Kidney (tissue), 14 donors: Measurements from ENCODE around the gene KRT13. TPM values are rescaled to one million over a fixed set of nuclear protein-coding genes. Genes with fewer than 3 reads are reported as not detected.
A peak's percentile ranks its signal among the peaks of the same experiment; 100 is the strongest.

Experiments used
- DNase-seq, 5 donors: peaks; one replicate each; pipeline ENCODE4 v3.0.0-alpha.2; 2013 to 2020
- FAIRE-seq: peaks from 2 replicates; lab custom pipeline; 2012; peaks lifted over from hg19 to GRCh38; lab: Jason Lieb, UNC
- H3K27ac ChIP-seq, 2 donors: one replicate each; pipeline ENCODE4 v1.7.0; 2013; ENCODE audit warnings: low read depth in 2 of 2, low read length in 2 of 2, inconsistent platforms in 1 of 2
- H3K27me3 ChIP-seq: one replicate; pipeline ENCODE4 v1.7.1; 2013; ENCODE audit warnings: low read length, inconsistent platforms; ENCODE audit not compliant: control insufficient read depth, insufficient read depth
- H3K36me3 ChIP-seq, 3 donors: one replicate each; pipeline versions ENCODE4 v1.7.0 to v1.7.1; 2013; ENCODE audit warnings: low read length in 3 of 3, control low read depth in 1 of 3, inconsistent platforms in 1 of 3; ENCODE audit not compliant: insufficient read depth in 3 of 3, control insufficient read depth in 2 of 3
- H3K4me1 ChIP-seq, 3 donors: one replicate each; pipeline versions ENCODE4 v1.7.0 to v1.7.1; 2013; ENCODE audit warnings: low read length in 3 of 3, inconsistent platforms in 1 of 3, low read depth in 1 of 3; ENCODE audit not compliant: control insufficient read depth in 2 of 3, insufficient read depth in 2 of 3
- H3K4me3 ChIP-seq, 3 donors: one replicate each; pipeline versions ENCODE4 v1.7.0 to v1.8.1; 2013; ENCODE audit warnings: low read length in 3 of 3, control low read depth in 1 of 3, inconsistent platforms in 1 of 3
- H3K9ac ChIP-seq, 3 donors: one replicate each; pipeline versions ENCODE4 v1.7.0 to v1.7.1; 2013; ENCODE audit warnings: low read length in 3 of 3, control low read depth in 1 of 3, inconsistent platforms in 1 of 3
- H3K9me3 ChIP-seq, 3 donors: one replicate each; pipeline versions ENCODE4 v1.7.0 to v1.7.1; 2013; ENCODE audit warnings: low read length in 3 of 3, control low read depth in 1 of 3, inconsistent platforms in 1 of 3; ENCODE audit not compliant: control insufficient read depth in 2 of 3, insufficient read depth in 1 of 3
- intact Hi-C: fragments of 100-400 bp; cut with DNase I; formaldehyde crosslinking; loops from one replicate; pipeline ENCODE4 v1.11.1; 2022
- polyA plus RNA-seq: library from polyadenylated mRNA; stranded (reverse); fragments of 350-450 nt; fragmentation: Illumina TruSeq; extraction: RNeasy Lipid Tissue Mini Kit (QIAGEN cat#74804); gene quantifications from one replicate; pipeline ENCODE4 v1.2.3, GENCODE V29; 2014; ENCODE audit warnings: low read depth, low replicate concordance; ENCODE audit not compliant: insufficient read depth
- total RNA-seq: library from RNA; stranded (reverse); fragmentation: NEBNext Ultra II Directional; extraction: Animal tissue kit (Norgen Biotek cat#: 25700); gene quantifications from one replicate; pipeline ENCODE4 v1.2.1, GENCODE V29; 2021
- TF ChIP-seq, protein P1 (sequence below): IDR thresholded peaks from 3 replicates; pipeline ENCODE4 v1.5.1; 2012; ENCODE audit warnings: mild to moderate bottlenecking, moderate library complexity, borderline replicate concordance; ENCODE audit not compliant: insufficient read depth; ENCODE audit errors: extremely low read depth
- donor health status: control.
- donor health status: control.
- donor health status: control.
- donor health status: control.
- donor health status: control.
- donor health status: DM: yes; HTN: yes; CAD: no.
- donor health status: Normal renal cell carcinoma (clear cell type).

Gene KRT13
- total and polyA plus RNA-seq, 2 donors from 2014 or later, result not detected

DNA sequence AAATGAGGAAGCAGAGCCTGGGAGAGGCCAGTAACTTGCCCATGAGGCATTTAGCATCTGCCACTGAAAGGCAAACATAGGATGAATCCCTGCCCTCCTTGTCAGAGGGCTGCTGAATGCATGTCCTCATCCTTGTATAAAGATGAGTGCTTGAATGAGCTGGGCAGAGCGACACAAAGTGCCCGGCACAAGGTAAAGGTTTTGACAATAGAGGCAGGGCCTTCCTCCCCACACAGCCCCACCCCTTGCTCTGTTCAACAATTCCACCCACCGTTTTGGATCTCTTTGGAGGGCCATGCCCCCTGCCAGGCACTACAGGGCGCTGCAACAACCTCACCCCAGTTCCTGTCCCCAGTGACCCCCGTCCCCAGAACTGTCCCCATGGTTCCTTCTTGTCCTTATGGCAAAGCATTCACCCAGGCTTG, 24.1 kb upstream of the KRT13 start:
- no peak for DNase-seq
- Histone ChIP-seq H3K27ac (peak overlapping the region; percentile 56 to 58), H3K27me3 (no peaks in the 10 kb centered on the region), H3K4me3 (no peak overlapping the region), H3K4me1 (peaks cover 0 to 7% (median 0%) of the 10 kb centered on the region in 3 donors), H3K9me3 (no peaks in the 10 kb centered on the region), H3K36me3 (no peaks in the 10 kb centered on the region), H3K9ac (no peak overlapping the region)
- TF ChIP-seq, protein P1, sequence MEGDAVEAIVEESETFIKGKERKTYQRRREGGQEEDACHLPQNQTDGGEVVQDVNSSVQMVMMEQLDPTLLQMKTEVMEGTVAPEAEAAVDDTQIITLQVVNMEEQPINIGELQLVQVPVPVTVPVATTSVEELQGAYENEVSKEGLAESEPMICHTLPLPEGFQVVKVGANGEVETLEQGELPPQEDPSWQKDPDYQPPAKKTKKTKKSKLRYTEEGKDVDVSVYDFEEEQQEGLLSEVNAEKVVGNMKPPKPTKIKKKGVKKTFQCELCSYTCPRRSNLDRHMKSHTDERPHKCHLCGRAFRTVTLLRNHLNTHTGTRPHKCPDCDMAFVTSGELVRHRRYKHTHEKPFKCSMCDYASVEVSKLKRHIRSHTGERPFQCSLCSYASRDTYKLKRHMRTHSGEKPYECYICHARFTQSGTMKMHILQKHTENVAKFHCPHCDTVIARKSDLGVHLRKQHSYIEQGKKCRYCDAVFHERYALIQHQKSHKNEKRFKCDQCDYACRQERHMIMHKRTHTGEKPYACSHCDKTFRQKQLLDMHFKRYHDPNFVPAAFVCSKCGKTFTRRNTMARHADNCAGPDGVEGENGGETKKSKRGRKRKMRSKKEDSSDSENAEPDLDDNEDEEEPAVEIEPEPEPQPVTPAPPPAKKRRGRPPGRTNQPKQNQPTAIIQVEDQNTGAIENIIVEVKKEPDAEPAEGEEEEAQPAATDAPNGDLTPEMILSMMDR, result no peak
- intact Hi-C loops, result no loop called here
- FAIRE-seq, result no peak

DNA sequence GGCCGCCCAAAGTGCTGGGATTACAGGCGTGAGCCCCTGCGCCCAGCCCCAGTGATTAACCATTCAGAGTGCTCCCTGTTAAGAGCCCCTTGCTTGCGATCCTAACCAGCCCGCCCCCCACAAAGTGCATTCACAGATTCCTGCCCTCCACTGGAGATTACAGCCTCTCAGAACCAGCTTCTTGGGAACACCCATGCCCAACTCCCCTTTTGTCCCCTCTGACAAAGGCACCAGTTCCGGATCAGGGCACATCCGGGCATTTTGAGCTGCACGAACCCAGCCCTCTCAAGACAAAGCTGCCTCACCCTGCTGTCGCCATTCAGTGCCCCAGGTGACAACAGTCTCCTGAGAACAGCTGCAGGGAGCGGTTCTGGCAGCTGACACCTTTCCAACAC, 23.5 kb upstream of the KRT13 start:
- intact Hi-C loops, result no loop called here

GRCh38 chr17:41527063-41528023, 21.9 kb upstream of the KRT13 start:
- Histone ChIP-seq H3K36me3 (peaks cover 0 to 4% (median 0%) of the 10 kb centered on the region in 3 donors), H3K9ac (peak overlapping the region; percentile 15 to 61 (median 42)), H3K27ac (peak overlapping the region; percentile 40 to 76), H3K4me1 (peaks cover 0 to 7% (median 3%) of the 10 kb centered on the region in 3 donors), H3K4me3 (peak overlapping the region; percentile 32 to 56 (median 45)), H3K27me3 (no peaks in the 10 kb centered on the region), H3K9me3 (no peaks in the 10 kb centered on the region)
- intact Hi-C loops, result no loop called here
- FAIRE-seq (no peak), DNase-seq (peak; percentile 36 to 83 (median 59))
- TF ChIP-seq, protein P1, result no peak

More for the DNA sequence above, 23.5 kb upstream of the KRT13 start:
- Histone ChIP-seq H3K36me3 (no peaks in the 10 kb centered on the region), H3K4me3 (no peak overlapping the region), H3K9me3 (no peaks in the 10 kb centered on the region), H3K4me1 (peaks cover 0 to 7% (median 0%) of the 10 kb centered on the region in 3 donors), H3K27ac (peak overlapping the region; percentile 51 to 56), H3K9ac (no peak overlapping the region), H3K27me3 (no peaks in the 10 kb centered on the region)
- DNase-seq, result no peak
- no peak for FAIRE-seq
- TF ChIP-seq, protein P1, result no peak
